H9 (cell line): ENCODE results near the gene SPC24. TPM values are rescaled to one million over a fixed set of nuclear protein-coding genes. Genes with fewer than 3 reads are reported as not detected.

Experiments
- DNase-seq: peaks from one replicate; pipeline ENCODE4 v3.0.0-alpha.2; 2017
- H2AFZ ChIP-seq: one replicate; pipeline ENCODE4 v1.6.1; 2013; ENCODE audit warnings: mild to moderate bottlenecking, low read length, control low read depth, moderate library complexity
- H2AK5ac ChIP-seq: 2 replicates; pipeline ENCODE4 v1.6.1; 2013; ENCODE audit warnings: low read length, control low read depth, mixed read lengths; ENCODE audit not compliant: insufficient read length
- H2BK120ac ChIP-seq: one replicate; pipeline ENCODE4 v1.6.1; 2013; ENCODE audit warnings: low read depth, mild to moderate bottlenecking, low read length, control low read depth, inconsistent platforms; ENCODE audit not compliant: poor library complexity, severe bottlenecking
- H2BK12ac ChIP-seq: 2 replicates; pipeline ENCODE4 v1.6.1; 2013; ENCODE audit warnings: low read length, control low read depth, mixed read lengths, low read depth; ENCODE audit not compliant: insufficient read length
- H2BK15ac ChIP-seq: 2 replicates; pipeline ENCODE4 v1.6.1; 2013; ENCODE audit warnings: low read depth, low read length, control low read depth
- H2BK20ac ChIP-seq: one replicate; pipeline ENCODE4 v1.6.1; 2013; ENCODE audit warnings: low read depth, mild to moderate bottlenecking, low read length, control low read depth, inconsistent platforms; ENCODE audit not compliant: poor library complexity, severe bottlenecking
- H2BK5ac ChIP-seq: 2 replicates; pipeline ENCODE4 v1.6.1; 2013; ENCODE audit warnings: low read length, control low read depth, mixed read lengths; ENCODE audit not compliant: insufficient read length
- H3K14ac ChIP-seq: 2 replicates; pipeline ENCODE4 v1.6.1; 2013; ENCODE audit warnings: low read length, control low read depth; ENCODE audit not compliant: insufficient read depth
- H3K18ac ChIP-seq: 2 replicates; pipeline ENCODE4 v1.6.1; 2013; ENCODE audit warnings: low read depth, mild to moderate bottlenecking, mixed read lengths, low read length, control low read depth; ENCODE audit not compliant: insufficient read length
- H3K23ac ChIP-seq: 2 replicates; pipeline ENCODE4 v1.6.1; 2013; ENCODE audit warnings: low read length, control low read depth, mixed read lengths, low read depth; ENCODE audit not compliant: insufficient read length
- H3K23me2 ChIP-seq: 2 replicates; pipeline ENCODE4 v1.6.1; 2013; ENCODE audit warnings: low read depth, mild to moderate bottlenecking, mixed read lengths, low read length, control low read depth; ENCODE audit not compliant: insufficient read length, poor library complexity, severe bottlenecking
- H3K27ac ChIP-seq: 2 replicates; pipeline ENCODE4 v1.5.1; 2013; ENCODE audit warnings: low read length, control low read depth, mixed read lengths, low read depth; ENCODE audit not compliant: insufficient read length
- H3K27me3 ChIP-seq: 2 replicates; pipeline ENCODE4 v1.6.1; 2013; ENCODE audit warnings: low read length, control low read depth, inconsistent platforms; ENCODE audit not compliant: insufficient read depth
- H3K4ac ChIP-seq: 2 replicates; pipeline ENCODE4 v1.6.1; 2013; ENCODE audit warnings: low read depth, mild to moderate bottlenecking, control low read depth, inconsistent platforms, low read length, moderate library complexity
- H3K4me1 ChIP-seq: 2 replicates; pipeline ENCODE4 v1.6.1; 2013; ENCODE audit warnings: low read length, control low read depth, inconsistent platforms; ENCODE audit not compliant: insufficient read depth
- H3K4me2 ChIP-seq: 2 replicates; pipeline ENCODE4 v1.6.1; 2013; ENCODE audit warnings: low read length, control low read depth, mixed read lengths; ENCODE audit not compliant: insufficient read length, insufficient read depth
- H3K56ac ChIP-seq: 2 replicates; pipeline ENCODE4 v1.6.1; 2013; ENCODE audit warnings: low read depth, mild to moderate bottlenecking, mixed read lengths, low read length, control low read depth; ENCODE audit not compliant: insufficient read length
- H3K79me1 ChIP-seq: 2 replicates; pipeline ENCODE4 v1.6.1; 2013; ENCODE audit warnings: low read depth, mild to moderate bottlenecking, moderate library complexity, low read length, control low read depth, inconsistent platforms; ENCODE audit not compliant: insufficient read depth, poor library complexity, severe bottlenecking
- H3K79me2 ChIP-seq: 2 replicates; pipeline ENCODE4 v1.6.1; 2013; ENCODE audit warnings: low read length, control low read depth, inconsistent platforms; ENCODE audit not compliant: insufficient read depth
- H3K9ac ChIP-seq: 2 replicates; pipeline ENCODE4 v1.6.1; 2013; ENCODE audit warnings: low read length, control low read depth, mixed read lengths; ENCODE audit not compliant: insufficient read length; ENCODE audit errors: extremely low read depth
- H3K9me3 ChIP-seq: one replicate; pipeline ENCODE4 v1.6.1; 2013; ENCODE audit warnings: low read depth, low read length, inconsistent platforms; ENCODE audit not compliant: control insufficient read depth
- H3T11ph ChIP-seq: one replicate; pipeline ENCODE4 v1.6.1; 2013; ENCODE audit warnings: mild to moderate bottlenecking, low read length, control low read depth, inconsistent platforms
- H4K20me1 ChIP-seq: one replicate; pipeline ENCODE4 v1.6.1; 2013; ENCODE audit not compliant: control insufficient read depth, insufficient read length, insufficient read depth
- H4K5ac ChIP-seq: 2 replicates; pipeline ENCODE4 v1.6.1; 2013; ENCODE audit warnings: low read depth, mild to moderate bottlenecking, mixed read lengths, low read length, control low read depth; ENCODE audit not compliant: insufficient read length
- H4K8ac ChIP-seq: replicated peaks from 2 replicates; pipeline ENCODE4 v1.6.1; 2013; ENCODE audit warnings: low read length, control low read depth, mixed read lengths, low read depth; ENCODE audit not compliant: insufficient read length
- H4K91ac ChIP-seq: 2 replicates; pipeline ENCODE4 v1.6.1; 2013; ENCODE audit warnings: low read depth, mild to moderate bottlenecking, moderate library complexity, mixed read lengths, low read length, control low read depth; ENCODE audit not compliant: insufficient read length
- H3K27ac Mint-ChIP-seq, 3 experiments: 2 replicates in 2 of 3; 3 replicates in 1 of 3; pipeline ENCODE4 v1.8.0; 2020 to 2021; ENCODE audit warnings: mixed read lengths in 3 of 3, mild to moderate bottlenecking in 1 of 3, moderate library complexity in 1 of 3
- H3K27me3 Mint-ChIP-seq: 2 replicates; pipeline ENCODE4 v1.8.0; 2021; ENCODE audit warnings: low read depth, mild to moderate bottlenecking, moderate library complexity, mixed read lengths
- H3K36me3 Mint-ChIP-seq, 3 experiments: 2 replicates in 2 of 3; 3 replicates in 1 of 3; pipeline ENCODE4 v1.8.0; 2020 to 2021; ENCODE audit warnings: low read depth in 3 of 3, mixed read lengths in 3 of 3; ENCODE audit not compliant: insufficient read depth in 1 of 3
- H3K4me1 Mint-ChIP-seq, 2 experiments: 2 replicates each; pipeline ENCODE4 v1.8.0; 2020; ENCODE audit warnings: mixed read lengths in 2 of 2
- H3K4me3 Mint-ChIP-seq, 2 experiments: 2 replicates in 1 of 2; 3 replicates in 1 of 2; pipeline ENCODE4 v1.8.0; 2020 to 2021; ENCODE audit warnings: mild to moderate bottlenecking in 2 of 2, mixed read lengths in 2 of 2, moderate library complexity in 1 of 2
- H3K9me3 Mint-ChIP-seq, 2 experiments: 2 replicates in 1 of 2; 3 replicates in 1 of 2; pipeline ENCODE4 v1.8.0; 2020; ENCODE audit warnings: mild to moderate bottlenecking in 2 of 2, mixed read lengths in 2 of 2, moderate library complexity in 1 of 2
- CTCF ChIP-seq: fragments of 200-600 bp; sonication (generic); conservative IDR thresholded peaks from 3 replicates; pipeline ENCODE4 v1.8.0; 2021; ENCODE audit warnings: antibody characterized with exemption, mild to moderate bottlenecking
- WGBS: extraction: QIAGEN DNeasy Blood & Tissue Kit; methylation state at CpG from one replicate; pipeline ENCODE4 v1.1.7; 2013; ENCODE audit warnings: missing lambda C conversion rate, low lambda C conversion rate, mixed read lengths; ENCODE audit not compliant: insufficient read length; ENCODE audit errors: extremely low coverage; 5-methylcytosine and 5-hydroxymethylcytosine counted together
- long read RNA-seq: library from polyadenylated mRNA; unstranded; transcript quantifications from one replicate; pipeline ENCODE4 v2.0.0, GENCODE V29; 2020
- total RNA-seq: library from RNA; stranded (reverse); gene quantifications from 2 replicates; pipeline ENCODE4 v1.2.1, GENCODE V29; 2021

The SPC24 gene
- total RNA-seq = 50.8 and 51.5 TPM in 2 replicates
- long read RNA-seq, transcript SPC24-206 (5 exons, 2,315 nt) = major isoform, 77 of 93 reads
- long read RNA-seq, transcript SPC24-204 (3 exons, 378 nt) = minor isoform, 8 of 93 reads
- long read RNA-seq, partial matches to known transcripts = 2 of 93 reads
- long read RNA-seq, other reads (novel, unspliced or antisense) = 4 of 93 reads

GRCh38 chr19:11155373-11156120 is at the start of gene SPC24:
Gene SPC24 (minus strand): TSS chr19:11155782. CDS start chr19:11155776, 6 bp downstream.
- Histone ChIP-seq H2BK15ac (no peak within 1 kb of the TSS), H3K27ac (no peak within 1 kb of the TSS), H3K23ac (no peak within 1 kb of the TSS), H4K20me1 (no peaks in the 10 kb centered on the region), H3K14ac (peak within 1 kb of the TSS; percentile 47; the same call in 1 of the 2 replicates), H3K9me3 (no peaks in the 10 kb centered on the region), H4K8ac (no peak within 1 kb of the TSS), H2BK120ac (no peak within 1 kb of the TSS), H2BK20ac (no peak within 1 kb of the TSS), H3K4me2 (peak within 1 kb of the TSS; percentile 71), H3K18ac (no peak within 1 kb of the TSS), H3K23me2 (peaks cover 3% of the 10 kb centered on the region), H3K56ac (no peak within 1 kb of the TSS), H2BK5ac (no peak within 1 kb of the TSS), H3K79me1 (peaks cover 8% of the 10 kb centered on the region), H3K9ac (peak within 1 kb of the TSS; percentile 87), H3T11ph (no peak within 1 kb of the TSS), H4K5ac (no peak within 1 kb of the TSS), H4K91ac (no peak within 1 kb of the TSS), H2AK5ac (no peak within 1 kb of the TSS), H3K27me3 (no peaks in the 10 kb centered on the region), H3K4me1 (no peaks in the 10 kb centered on the region; the same call in 1 of the 2 replicates), H3K4ac (no peak within 1 kb of the TSS), H2BK12ac (no peak within 1 kb of the TSS), H3K79me2 (peaks cover 6% of the 10 kb centered on the region; the same call in 1 of the 2 replicates), H2AFZ (no peak within 1 kb of the TSS)
- Mint-ChIP-seq H3K27ac (peak within 1 kb of the TSS; percentile 12 to 92 (median 84); a peak in 4 of 7 replicates), H3K4me1 (peaks cover 10 to 11% of the 10 kb centered on the region in 2 experiments), H3K4me3 (peak within 1 kb of the TSS; percentile 80 to 85), H3K36me3 (peaks cover 4 to 20% (median 15%) of the 10 kb centered on the region in 3 experiments; a peak in 6 of 7 replicates), H3K9me3 (no peaks in the 10 kb centered on the region), H3K27me3 (no peaks in the 10 kb centered on the region)
- 0 out of 3 replicates have a peak, but pooled peaks have one; percentile 10 for TF ChIP-seq CTCF
- peak; percentile 98 for DNase-seq
- no CpG with 5 or more reads among the region's 50 CpGs for WGBS
